Central memory CD8-positive, alpha-beta T cell (primary cell): ENCODE measurements around the gene HMCES.

Source experiments
- ATAC-seq: fragments of 150-1000 bp; cut with Tn5 transposase; replicated peaks from 2 replicates; pipeline ENCODE4 v1.10.0; 2022; ENCODE audit warnings: mild to moderate bottlenecking, moderate FRiP score, moderate number of reproducible peaks; ENCODE audit not compliant: poor library complexity, severe bottlenecking; ENCODE audit errors: extremely low read depth
- DNase-seq, 2 donors: peaks; one replicate each; pipeline ENCODE4 v3.0.0; 2021; ENCODE audit warnings: low spot score in 2 of 2
- H3K27ac Mint-ChIP-seq: one replicate; pipeline ENCODE4 v1.8.0; 2022; ENCODE audit warnings: low read depth, mild to moderate bottlenecking, moderate library complexity, mixed read lengths
- H3K27me3 Mint-ChIP-seq: one replicate; pipeline ENCODE4 v1.8.0; 2022; ENCODE audit warnings: mixed read lengths
- H3K36me3 Mint-ChIP-seq: one replicate; pipeline ENCODE4 v1.8.0; 2022; ENCODE audit warnings: mild to moderate bottlenecking, moderate library complexity, mixed read lengths; ENCODE audit not compliant: insufficient read depth
- H3K4me1 Mint-ChIP-seq: one replicate; pipeline ENCODE4 v1.8.0; 2022; ENCODE audit warnings: mixed read lengths
- H3K4me3 Mint-ChIP-seq: one replicate; pipeline ENCODE4 v1.8.0; 2022; ENCODE audit warnings: mild to moderate bottlenecking, moderate library complexity, mixed read lengths
- H3K9me3 Mint-ChIP-seq: one replicate; pipeline ENCODE4 v1.8.0; 2022; ENCODE audit warnings: mixed read lengths

Gene HMCES

GRCh38 chr3:129312671-129313414, 34.2 kb downstream of the HMCES start:
- DNase-seq, result no peak
- no peaks in the 10 kb centered on the region for H3K9me3 Mint-ChIP-seq
- H3K27me3 Mint-ChIP-seq, result no peaks in the 10 kb centered on the region
- peaks cover 29% of the 10 kb centered on the region for H3K4me1 Mint-ChIP-seq
- H3K36me3 Mint-ChIP-seq, result peaks cover 24% of the 10 kb centered on the region
- peak overlapping the region; percentile 93 for H3K4me3 Mint-ChIP-seq
- H3K27ac Mint-ChIP-seq, result peak overlapping the region; percentile 93
- no peak for ATAC-seq

GRCh38 chr3:129313415-129313664, 34.7 kb downstream of the HMCES start:
- H3K4me1 Mint-ChIP-seq, result peaks cover 29% of the 10 kb centered on the region
- H3K36me3 Mint-ChIP-seq, result peaks cover 24% of the 10 kb centered on the region
- ATAC-seq (no peak), DNase-seq (no peak)
- H3K27ac Mint-ChIP-seq, result peak overlapping the region; percentile 93
- H3K27me3 Mint-ChIP-seq, result no peaks in the 10 kb centered on the region
- no peaks in the 10 kb centered on the region for H3K9me3 Mint-ChIP-seq
- peak overlapping the region; percentile 93 for H3K4me3 Mint-ChIP-seq

- ATAC-seq (peak; percentile 9), DNase-seq (no peak)
- no peaks in the 10 kb centered on the region for H3K27me3 Mint-ChIP-seq
- peaks cover 29% of the 10 kb centered on the region for H3K4me1 Mint-ChIP-seq
- peaks cover 24% of the 10 kb centered on the region for H3K36me3 Mint-ChIP-seq
- H3K4me3 Mint-ChIP-seq, result peak overlapping the region; percentile 93
- H3K9me3 Mint-ChIP-seq, result no peaks in the 10 kb centered on the region
- peak overlapping the region; percentile 93 for H3K27ac Mint-ChIP-seq
Measured at GRCh38 chr3:129313665-129314385, 35.2 kb downstream of the HMCES start.

DNA sequence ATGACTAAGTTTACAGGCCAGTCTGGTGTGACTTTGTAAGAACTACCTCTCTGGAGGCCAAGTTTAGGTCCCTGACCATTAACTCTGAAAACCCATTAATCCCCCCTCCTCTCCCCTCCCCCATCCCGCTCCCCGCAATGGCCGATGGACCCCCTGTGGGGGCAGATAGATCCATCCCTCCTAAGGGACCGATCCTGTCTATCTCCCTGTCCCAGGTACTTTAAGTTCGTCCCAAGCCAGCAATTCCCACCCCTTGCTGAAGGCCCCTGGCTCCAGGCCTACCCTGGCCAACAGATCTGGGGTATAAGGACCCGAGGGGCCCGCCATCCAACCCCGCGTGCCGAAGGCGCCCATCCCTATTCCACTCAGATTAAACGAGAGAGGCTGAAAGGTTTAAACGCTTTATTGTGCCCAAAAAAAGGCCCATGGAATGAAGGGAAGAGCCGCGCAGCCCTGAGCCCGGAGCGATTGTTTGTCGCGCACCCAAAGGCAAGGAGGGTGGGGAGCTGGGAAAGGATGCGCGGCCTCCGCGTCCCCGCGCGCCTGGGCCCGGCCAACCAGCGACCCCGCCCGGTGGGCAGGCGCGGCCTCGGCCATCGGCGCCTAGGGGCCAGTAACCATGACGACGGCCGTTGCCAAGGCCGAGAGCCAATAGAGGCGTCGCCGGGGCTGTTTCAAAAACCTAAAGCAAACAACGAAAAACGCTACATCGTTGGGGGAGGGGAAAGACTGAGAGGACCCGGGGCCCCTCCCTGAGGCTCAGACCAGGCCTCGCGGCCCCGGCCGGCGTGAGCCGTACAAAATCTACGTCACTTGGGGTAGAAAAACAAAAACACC, 35.9 kb downstream of the HMCES start:
- peak in 1 of 2 donors; percentile 27 for DNase-seq
- Mint-ChIP-seq H3K4me1 (peaks cover 29% of the 10 kb centered on the region), H3K9me3 (no peaks in the 10 kb centered on the region), H3K27ac (peak overlapping the region; percentile 93), H3K36me3 (peaks cover 24% of the 10 kb centered on the region), H3K27me3 (no peaks in the 10 kb centered on the region), H3K4me3 (peak overlapping the region; percentile 93)
- peak; percentile 7 for ATAC-seq

DNA sequence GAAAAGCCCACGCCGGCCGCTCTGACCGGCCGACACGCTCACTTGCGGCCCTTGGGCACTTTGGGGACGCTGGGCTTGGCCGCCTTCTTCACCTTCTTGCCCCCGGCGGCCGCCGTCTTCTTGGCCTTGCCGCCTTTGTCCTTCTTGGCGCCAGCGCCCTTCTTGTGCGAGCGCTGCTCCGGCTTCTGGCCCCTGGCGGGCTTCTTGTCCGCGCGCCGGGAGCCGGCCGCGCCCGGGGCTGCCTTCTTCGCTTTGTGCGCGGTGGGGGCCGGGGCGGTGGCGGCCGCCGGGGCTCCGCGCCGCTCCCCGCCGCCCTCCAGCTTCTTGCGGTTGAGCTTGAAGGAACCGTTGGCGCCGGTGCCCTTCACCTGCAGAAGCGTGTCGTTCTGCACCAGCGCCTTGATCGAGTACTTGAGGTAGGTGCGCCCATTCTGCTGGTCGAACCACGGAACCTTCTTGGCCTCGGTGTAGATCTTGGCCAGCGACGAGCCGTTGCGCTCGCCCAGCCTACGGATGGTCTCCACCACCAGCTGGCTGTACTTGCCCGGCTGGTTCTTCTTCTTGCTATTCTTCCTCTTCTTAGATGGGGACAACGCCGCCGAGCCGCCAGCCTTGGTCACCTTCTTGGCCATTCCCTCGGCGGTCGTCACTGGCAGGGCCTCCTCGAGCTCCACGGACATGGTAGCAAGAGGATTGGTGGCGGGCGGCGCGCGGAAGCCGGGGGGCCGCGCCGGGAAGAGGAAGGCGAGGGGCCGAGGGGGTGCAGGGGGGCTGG, 36.7 kb downstream of the HMCES start:
- DNase-seq (peak in 1 of 2 donors; percentile 37), ATAC-seq (peak; percentile 8)
- peak overlapping the region; percentile 93 for H3K4me3 Mint-ChIP-seq
- peaks cover 23% of the 10 kb centered on the region for H3K36me3 Mint-ChIP-seq
- H3K9me3 Mint-ChIP-seq, result no peaks in the 10 kb centered on the region
- peaks cover 29% of the 10 kb centered on the region for H3K4me1 Mint-ChIP-seq
- H3K27me3 Mint-ChIP-seq, result no peaks in the 10 kb centered on the region
- H3K27ac Mint-ChIP-seq, result peak overlapping the region; percentile 93

- ATAC-seq (no peak), DNase-seq (no peak)
- Mint-ChIP-seq H3K27ac (peak overlapping the region; percentile 93), H3K4me1 (peaks cover 29% of the 10 kb centered on the region), H3K4me3 (peak overlapping the region; percentile 93), H3K36me3 (peaks cover 23% of the 10 kb centered on the region), H3K27me3 (no peaks in the 10 kb centered on the region), H3K9me3 (no peaks in the 10 kb centered on the region)
Measured at GRCh38 chr3:129315998-129316247, 37.3 kb downstream of the HMCES start.

DNA sequence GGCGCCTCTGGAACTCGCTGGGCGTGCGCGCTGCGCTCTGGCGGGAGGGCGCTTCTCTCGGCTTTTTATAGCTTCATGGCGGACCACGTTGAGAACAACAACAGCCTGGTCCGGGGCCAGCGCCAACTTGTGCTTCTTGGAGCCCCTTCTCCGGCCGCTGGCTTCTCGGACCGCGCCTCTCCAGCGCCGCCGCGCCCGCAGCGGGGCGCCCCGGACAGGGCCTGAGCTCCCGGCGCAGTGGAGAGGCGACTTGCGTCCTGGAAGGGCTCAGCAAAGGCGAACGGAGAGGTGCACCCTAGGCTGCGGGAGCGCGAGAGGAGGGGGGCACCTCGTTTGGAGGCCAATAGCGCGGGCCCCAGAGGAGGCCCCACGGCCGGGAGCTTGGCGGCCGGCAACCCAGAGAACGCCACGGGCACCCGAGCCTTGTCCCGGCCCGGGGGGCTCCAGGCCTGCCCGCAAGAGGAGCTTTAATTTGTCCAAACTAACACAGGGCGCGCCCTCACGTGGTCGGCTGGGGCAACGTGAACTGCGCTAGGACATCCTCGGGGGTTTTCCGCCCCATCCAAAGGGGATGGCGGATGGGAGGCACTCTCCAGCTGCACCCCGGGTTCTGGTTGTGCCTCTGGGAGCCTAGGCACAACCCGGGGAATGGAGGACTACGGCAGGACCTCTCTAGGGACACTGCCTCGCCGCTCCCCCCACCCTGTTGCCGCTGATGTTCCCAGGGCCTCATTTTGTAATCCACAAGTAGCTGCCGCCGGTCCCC, 37.8 kb downstream of the HMCES start:
- Mint-ChIP-seq H3K9me3 (no peaks in the 10 kb centered on the region), H3K36me3 (peaks cover 23% of the 10 kb centered on the region), H3K27ac (peak overlapping the region; percentile 93), H3K27me3 (no peaks in the 10 kb centered on the region), H3K4me1 (peaks cover 29% of the 10 kb centered on the region), H3K4me3 (peak overlapping the region; percentile 93)
- ATAC-seq (peak; percentile 39), DNase-seq (peak; percentile 83 to 95)

GRCh38 chr3:129317014-129317771, 38.5 kb downstream of the HMCES start:
- DNase-seq (no peak), ATAC-seq (no peak)
- H3K27me3 Mint-ChIP-seq, result no peaks in the 10 kb centered on the region
- peak overlapping the region; percentile 93 for H3K4me3 Mint-ChIP-seq
- H3K36me3 Mint-ChIP-seq, result peaks cover 23% of the 10 kb centered on the region
- no peaks in the 10 kb centered on the region for H3K9me3 Mint-ChIP-seq
- H3K4me1 Mint-ChIP-seq, result peaks cover 24% of the 10 kb centered on the region
- H3K27ac Mint-ChIP-seq, result no peak overlapping the region

- peaks cover 17% of the 10 kb centered on the region for H3K4me1 Mint-ChIP-seq
- H3K36me3 Mint-ChIP-seq, result peaks cover 23% of the 10 kb centered on the region
- no peak overlapping the region for H3K4me3 Mint-ChIP-seq
- DNase-seq, result no peak
- H3K27me3 Mint-ChIP-seq, result no peaks in the 10 kb centered on the region
- no peak for ATAC-seq
- no peaks in the 10 kb centered on the region for H3K9me3 Mint-ChIP-seq
- no peak overlapping the region for H3K27ac Mint-ChIP-seq
Measured at GRCh38 chr3:129317848-129318247, 39.2 kb downstream of the HMCES start.

DNA sequence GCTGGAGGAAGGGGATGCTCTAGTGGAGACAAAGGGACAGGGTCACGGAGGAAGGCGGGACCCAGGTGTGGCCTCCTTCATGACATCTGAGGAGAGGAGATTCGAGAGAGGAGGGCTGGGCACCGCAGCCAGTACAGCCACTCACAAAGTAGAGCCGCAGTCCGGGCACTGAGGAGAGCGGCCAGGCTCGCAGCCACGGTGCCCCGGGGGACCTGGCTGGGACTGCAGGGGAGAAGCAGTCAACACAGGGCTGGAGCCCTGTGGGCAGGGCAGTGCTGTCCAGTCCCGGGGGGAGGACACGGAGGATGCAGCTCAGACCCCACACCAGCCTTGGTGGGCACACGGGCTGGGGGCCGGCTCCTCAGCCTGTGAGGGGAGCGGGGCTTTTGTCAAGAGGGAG, 40.3 kb downstream of the HMCES start:
- no peak for ATAC-seq
- Mint-ChIP-seq H3K27ac (peak overlapping the region; percentile 34), H3K9me3 (no peaks in the 10 kb centered on the region), H3K4me3 (no peak overlapping the region), H3K27me3 (no peaks in the 10 kb centered on the region), H3K36me3 (peaks cover 19% of the 10 kb centered on the region), H3K4me1 (peaks cover 7% of the 10 kb centered on the region)
- DNase-seq, result no peak

GRCh38 chr3:129320261-129320660, 41.6 kb downstream of the HMCES start:
- ATAC-seq (no peak), DNase-seq (no peak)
- Mint-ChIP-seq H3K4me3 (no peak overlapping the region), H3K27me3 (no peaks in the 10 kb centered on the region), H3K27ac (no peak overlapping the region), H3K9me3 (no peaks in the 10 kb centered on the region), H3K36me3 (peaks cover 9% of the 10 kb centered on the region), H3K4me1 (no peaks in the 10 kb centered on the region)
